HL-60 (cell line): ENCODE results near the gene BAG3.

Experiments used
- DNase-seq, 2 experiments: peaks; one replicate each; pipeline ENCODE4 v3.0.0-alpha.2; 2010 to 2020; ENCODE audit warnings: low read depth in 1 of 2, low spot score in 1 of 2
- H3K27ac ChIP-seq: fragments of 250-450 bp; sonication (Bioruptor Pico); replicated peaks from 2 replicates; pipeline ENCODE4 v1.5.1; 2020; ENCODE audit warnings: mild to moderate bottlenecking, moderate library complexity
- H3K27me3 ChIP-seq: fragments of 250-450 bp; sonication (Bioruptor Pico); 2 replicates; pipeline ENCODE4 v1.5.1; 2021; ENCODE audit warnings: mild to moderate bottlenecking, moderate library complexity; ENCODE audit not compliant: insufficient read depth, poor library complexity, severe bottlenecking
- H3K4me3 ChIP-seq: replicated peaks from 2 replicates; pipeline ENCODE4 v1.5.1; 2011; ENCODE audit warnings: mild to moderate bottlenecking, control low read depth, low read length; ENCODE audit not compliant: insufficient read depth
- GABPA ChIP-seq: IDR thresholded peaks from 2 replicates; pipeline ENCODE4 v1.6.1; 2012; ENCODE audit warnings: low read depth
- POLR2AphosphoS5 ChIP-seq: IDR thresholded peaks from 2 replicates; pipeline ENCODE4 v1.6.1; 2012; ENCODE audit warnings: low read depth
- SPI1 ChIP-seq: IDR thresholded peaks from 2 replicates; pipeline ENCODE4 v1.6.1; 2012; ENCODE audit warnings: low read depth, mild to moderate bottlenecking, borderline replicate concordance
- TF ChIP-seq, protein P1 (sequence below): IDR thresholded peaks from 2 replicates; pipeline ENCODE4 v1.6.1; 2012; ENCODE audit warnings: low read depth; ENCODE audit not compliant: insufficient replicate concordance
- TF ChIP-seq, protein P2 (sequence below): IDR thresholded peaks from one replicate; pipeline ENCODE4 v1.5.1; 2011; ENCODE audit warnings: low read length, control low read depth, inconsistent platforms; ENCODE audit not compliant: insufficient read depth

The BAG3 gene

DNA sequence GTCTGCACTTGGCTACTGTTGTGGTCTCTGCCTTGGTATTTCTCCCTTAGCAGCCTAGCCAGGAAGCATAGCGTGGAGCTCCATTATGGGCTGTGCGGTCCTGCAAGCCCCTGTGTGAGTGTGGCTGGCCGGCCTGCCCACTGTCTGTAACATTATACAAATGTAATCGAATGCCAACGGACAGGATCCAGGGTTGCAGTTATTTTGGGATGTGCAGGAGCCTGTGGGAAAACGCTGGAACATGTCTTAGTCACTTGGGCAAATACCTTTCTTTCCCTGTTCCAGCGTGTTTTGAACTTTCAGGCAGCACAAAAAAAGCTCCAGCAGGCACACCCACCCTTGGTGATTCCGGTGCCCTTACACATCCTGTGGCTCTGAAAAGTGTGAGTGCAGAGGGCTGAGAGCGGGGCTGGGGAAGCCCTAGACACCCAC is 29.5 kb downstream of the BAG3 start:
- TF ChIP-seq, protein P1, sequence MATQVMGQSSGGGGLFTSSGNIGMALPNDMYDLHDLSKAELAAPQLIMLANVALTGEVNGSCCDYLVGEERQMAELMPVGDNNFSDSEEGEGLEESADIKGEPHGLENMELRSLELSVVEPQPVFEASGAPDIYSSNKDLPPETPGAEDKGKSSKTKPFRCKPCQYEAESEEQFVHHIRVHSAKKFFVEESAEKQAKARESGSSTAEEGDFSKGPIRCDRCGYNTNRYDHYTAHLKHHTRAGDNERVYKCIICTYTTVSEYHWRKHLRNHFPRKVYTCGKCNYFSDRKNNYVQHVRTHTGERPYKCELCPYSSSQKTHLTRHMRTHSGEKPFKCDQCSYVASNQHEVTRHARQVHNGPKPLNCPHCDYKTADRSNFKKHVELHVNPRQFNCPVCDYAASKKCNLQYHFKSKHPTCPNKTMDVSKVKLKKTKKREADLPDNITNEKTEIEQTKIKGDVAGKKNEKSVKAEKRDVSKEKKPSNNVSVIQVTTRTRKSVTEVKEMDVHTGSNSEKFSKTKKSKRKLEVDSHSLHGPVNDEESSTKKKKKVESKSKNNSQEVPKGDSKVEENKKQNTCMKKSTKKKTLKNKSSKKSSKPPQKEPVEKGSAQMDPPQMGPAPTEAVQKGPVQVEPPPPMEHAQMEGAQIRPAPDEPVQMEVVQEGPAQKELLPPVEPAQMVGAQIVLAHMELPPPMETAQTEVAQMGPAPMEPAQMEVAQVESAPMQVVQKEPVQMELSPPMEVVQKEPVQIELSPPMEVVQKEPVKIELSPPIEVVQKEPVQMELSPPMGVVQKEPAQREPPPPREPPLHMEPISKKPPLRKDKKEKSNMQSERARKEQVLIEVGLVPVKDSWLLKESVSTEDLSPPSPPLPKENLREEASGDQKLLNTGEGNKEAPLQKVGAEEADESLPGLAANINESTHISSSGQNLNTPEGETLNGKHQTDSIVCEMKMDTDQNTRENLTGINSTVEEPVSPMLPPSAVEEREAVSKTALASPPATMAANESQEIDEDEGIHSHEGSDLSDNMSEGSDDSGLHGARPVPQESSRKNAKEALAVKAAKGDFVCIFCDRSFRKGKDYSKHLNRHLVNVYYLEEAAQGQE, result no peak
- TF ChIP-seq, protein P2, sequence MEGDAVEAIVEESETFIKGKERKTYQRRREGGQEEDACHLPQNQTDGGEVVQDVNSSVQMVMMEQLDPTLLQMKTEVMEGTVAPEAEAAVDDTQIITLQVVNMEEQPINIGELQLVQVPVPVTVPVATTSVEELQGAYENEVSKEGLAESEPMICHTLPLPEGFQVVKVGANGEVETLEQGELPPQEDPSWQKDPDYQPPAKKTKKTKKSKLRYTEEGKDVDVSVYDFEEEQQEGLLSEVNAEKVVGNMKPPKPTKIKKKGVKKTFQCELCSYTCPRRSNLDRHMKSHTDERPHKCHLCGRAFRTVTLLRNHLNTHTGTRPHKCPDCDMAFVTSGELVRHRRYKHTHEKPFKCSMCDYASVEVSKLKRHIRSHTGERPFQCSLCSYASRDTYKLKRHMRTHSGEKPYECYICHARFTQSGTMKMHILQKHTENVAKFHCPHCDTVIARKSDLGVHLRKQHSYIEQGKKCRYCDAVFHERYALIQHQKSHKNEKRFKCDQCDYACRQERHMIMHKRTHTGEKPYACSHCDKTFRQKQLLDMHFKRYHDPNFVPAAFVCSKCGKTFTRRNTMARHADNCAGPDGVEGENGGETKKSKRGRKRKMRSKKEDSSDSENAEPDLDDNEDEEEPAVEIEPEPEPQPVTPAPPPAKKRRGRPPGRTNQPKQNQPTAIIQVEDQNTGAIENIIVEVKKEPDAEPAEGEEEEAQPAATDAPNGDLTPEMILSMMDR, result no peak
- TF ChIP-seq SPI1 (no peak), GABPA (no peak), POLR2AphosphoS5 (no peak)

DNA sequence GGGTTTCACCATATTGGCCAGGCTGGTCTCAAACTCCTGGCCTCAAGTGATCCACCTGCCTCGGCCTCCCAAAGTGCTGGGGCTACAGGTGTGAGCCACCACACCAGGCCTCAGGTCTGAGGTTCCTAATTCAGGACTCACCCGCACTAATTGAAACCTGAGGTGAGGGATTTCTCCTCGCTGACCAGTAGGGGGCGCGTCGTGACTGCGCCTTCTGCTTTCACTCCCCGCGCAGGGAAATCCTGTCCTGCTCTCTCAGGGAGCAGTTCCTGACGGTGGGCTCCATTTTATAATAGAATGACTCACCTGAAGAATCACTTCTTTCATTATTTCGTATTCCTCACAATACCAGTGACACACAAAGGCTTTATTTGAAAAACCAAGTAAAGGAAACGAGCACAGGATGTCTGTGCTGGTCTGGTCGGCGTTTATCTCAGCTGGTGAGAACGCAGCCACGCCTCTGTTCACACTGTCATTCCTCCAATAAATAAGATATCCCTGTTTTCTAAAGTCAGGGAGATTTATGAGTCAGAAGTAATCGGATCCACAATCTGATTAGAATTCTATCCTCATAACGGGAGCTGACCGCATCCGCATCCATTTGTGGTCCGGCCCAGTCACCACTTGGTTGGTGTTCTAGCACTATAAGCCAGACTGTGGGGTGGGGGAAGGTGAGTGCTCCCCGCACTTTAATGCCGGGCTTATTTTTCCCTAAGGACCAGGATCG is 35.4 kb downstream of the BAG3 start:
- H3K4me3 ChIP-seq, result no peak overlapping the region
- no peak overlapping the region for H3K27ac ChIP-seq
- peak in 1 of 2 experiments; percentile 67 for DNase-seq
- TF ChIP-seq, protein P2, result peak; percentile 88
- no peak for TF ChIP-seq SPI1
- H3K27me3 ChIP-seq, result no peaks in the 10 kb centered on the region

More for the DNA sequence above, 29.5 kb downstream of the BAG3 start:
- no peaks in the 10 kb centered on the region for H3K27me3 ChIP-seq
- H3K27ac ChIP-seq, result no peak overlapping the region
- DNase-seq, result no peak
- no peak overlapping the region for H3K4me3 ChIP-seq

DNA sequence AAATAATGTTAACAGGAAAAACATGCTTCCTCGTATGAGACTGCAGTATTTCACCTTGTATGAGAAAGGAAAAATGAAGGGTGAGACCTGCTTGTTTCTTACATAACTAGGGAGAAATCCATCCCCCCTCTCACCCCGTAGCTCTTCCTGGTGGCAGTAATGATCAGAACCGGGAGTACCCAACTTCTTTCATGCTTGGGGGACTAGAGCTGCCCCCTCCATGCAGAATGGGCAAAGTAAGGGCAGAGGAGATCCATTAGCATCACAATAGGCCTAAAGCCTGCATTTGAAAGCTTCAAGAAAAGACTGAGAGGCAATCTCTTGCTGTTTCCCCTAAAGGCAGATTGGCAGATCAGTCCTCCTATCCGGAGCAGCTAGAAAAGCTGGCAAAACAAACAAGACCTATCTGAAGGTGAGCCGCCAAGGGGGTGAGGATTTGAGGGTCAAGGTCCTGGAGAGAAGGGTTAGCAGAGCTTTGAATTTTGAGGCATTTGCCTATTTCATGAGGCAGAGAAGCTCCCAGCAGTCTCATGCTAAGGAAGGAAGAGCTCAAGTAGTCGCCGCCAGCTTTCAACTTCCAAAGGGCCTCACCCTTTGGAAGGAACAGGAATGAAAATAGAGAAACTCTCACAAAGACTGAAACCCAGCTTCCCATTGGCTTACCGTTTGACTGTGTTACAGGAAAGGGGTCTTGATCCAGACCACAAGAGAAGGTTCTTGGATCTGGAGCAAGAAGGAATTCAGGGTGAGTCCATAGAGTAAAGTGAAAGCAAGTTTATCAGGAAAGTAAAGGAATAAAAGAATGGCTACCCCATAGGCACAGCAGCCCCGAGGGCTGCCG is 36.2 kb downstream of the BAG3 start:
- Histone ChIP-seq H3K27ac (no peak overlapping the region), H3K4me3 (no peak overlapping the region)
- no peak for DNase-seq

More for the DNA sequence above, 36.2 kb downstream of the BAG3 start:
- H3K27me3 ChIP-seq, result no peaks in the 10 kb centered on the region
- TF ChIP-seq, protein P1, result no peak
- TF ChIP-seq SPI1 (no peak), GABPA (no peak)
- TF ChIP-seq, protein P2, result no peak
